Stimulated activated CD4-positive, alpha-beta T cell treated with anti-CD3 and anti-CD28 coated beads, Interleukin-1b, Interleukin-23, amount 100 ng/mL, for 48 hours (primary cell): ENCODE data around the gene SECISBP2.

Experiments
- DNase-seq: peaks from one replicate; pipeline ENCODE4 v3.0.0-alpha.2; 2020

The SECISBP2 gene

GRCh38 chr9:89309608-89310474, 8.5 kb upstream of the SECISBP2 start:
- DNase-seq: no peak

- peak; percentile 100 for DNase-seq
Measured at GRCh38 chr9:89310475-89311345, 7.6 kb upstream of the SECISBP2 start, which contains the start of gene CKS2. TSS of gene CKS2 (plus strand) at chr9:89311195. CDS start at chr9:89311293, 98 bp downstream.

- no peak for DNase-seq
Measured at GRCh38 chr9:89311346-89312221, 6.7 kb upstream of the SECISBP2 start.

- DNase-seq: no peak
Measured at GRCh38 chr9:89312222-89312571, 6.1 kb upstream of the SECISBP2 start.

GRCh38 chr9:89313842-89314241, 4.5 kb upstream of the SECISBP2 start:
- DNase-seq: no peak

- DNase-seq: no peak
Measured at GRCh38 chr9:89314955-89315354, 3.3 kb upstream of the SECISBP2 start.

GRCh38 chr9:89315482-89315881, 2.8 kb upstream of the SECISBP2 start:
- DNase-seq: no peak

- no peak for DNase-seq
Measured at GRCh38 chr9:89317282-89317681, 1.0 kb upstream of the SECISBP2 start.

GRCh38 chr9:89319015-89319905, 960 bp downstream of the SECISBP2 start:
- DNase-seq: no peak

- DNase-seq: no peak
Measured at GRCh38 chr9:89323390-89323789, 5.1 kb downstream of the SECISBP2 start.

- no peak for DNase-seq
Measured at GRCh38 chr9:89325733-89326132, 7.4 kb downstream of the SECISBP2 start.

GRCh38 chr9:89328064-89328463, 9.8 kb downstream of the SECISBP2 start:
- no peak for DNase-seq

GRCh38 chr9:89329917-89330316, 11.6 kb downstream of the SECISBP2 start:
- DNase-seq: no peak

- no peak for DNase-seq
Measured at GRCh38 chr9:89330513-89330912, 12.2 kb downstream of the SECISBP2 start.

GRCh38 chr9:89339807-89340206, 21.5 kb downstream of the SECISBP2 start:
- DNase-seq: no peak

- no peak for DNase-seq
Measured at GRCh38 chr9:89340332-89340731, 22.0 kb downstream of the SECISBP2 start.

GRCh38 chr9:89342213-89342612, 23.9 kb downstream of the SECISBP2 start:
- no peak for DNase-seq

GRCh38 chr9:89342948-89343347, 24.6 kb downstream of the SECISBP2 start:
- DNase-seq: no peak

GRCh38 chr9:89343812-89344211, 25.5 kb downstream of the SECISBP2 start:
- peak; percentile 41 for DNase-seq

- DNase-seq: no peak
Measured at GRCh38 chr9:89345476-89345875, 27.2 kb downstream of the SECISBP2 start.

- DNase-seq: no peak
Measured at GRCh38 chr9:89346696-89347095, 28.4 kb downstream of the SECISBP2 start.

GRCh38 chr9:89347651-89348050, 29.4 kb downstream of the SECISBP2 start:
- DNase-seq: no peak
